ACC112 (cell line): ENCODE data around the gene FARS2.
"Not testable (repeated sequence)": the region's sequence is repeated elsewhere in the genome, so short reads cannot be mapped to it uniquely, and the experiment has no call there.

Experiments used
- H2AFZ ChIP-seq: fragments of 200-600 bp; sonication (generic); one replicate; pipeline ENCODE4 v1.6.0; 2017; ENCODE audit warnings: antibody characterized with exemption, low read length; ENCODE audit not compliant: unreplicated experiment
- H3K27ac ChIP-seq: fragments of 200-600 bp; sonication (generic); 2 replicates; pipeline ENCODE4 v1.5.1; 2014; ENCODE audit warnings: low read depth, mild to moderate bottlenecking, antibody characterized with exemption, low read length, moderate library complexity
- H3K27me3 ChIP-seq: fragments of 200-600 bp; sonication (generic); 2 replicates; pipeline ENCODE4 v1.6.1; 2014; ENCODE audit warnings: mild to moderate bottlenecking, antibody characterized with exemption, low read length, moderate library complexity, mixed read lengths; ENCODE audit not compliant: insufficient read depth
- H3K36me3 ChIP-seq: fragments of 200-600 bp; sonication (generic); 2 replicates; pipeline ENCODE4 v1.6.1; 2016; ENCODE audit warnings: mild to moderate bottlenecking, antibody characterized with exemption, low read length, moderate library complexity, mixed read lengths; ENCODE audit not compliant: insufficient read depth
- H3K4me1 ChIP-seq: fragments of 200-600 bp; sonication (generic); one replicate; pipeline ENCODE4 v1.6.1; 2016; ENCODE audit warnings: low read length, mixed read lengths; ENCODE audit not compliant: insufficient read depth, unreplicated experiment, control insufficient read depth
- H3K4me3 ChIP-seq: fragments of 200-600 bp; sonication (generic); 2 replicates; pipeline ENCODE4 v1.5.1; 2014; ENCODE audit warnings: mild to moderate bottlenecking, low read depth, low read length
- H3K79me2 ChIP-seq: fragments of 200-600 bp; sonication (generic); one replicate; pipeline ENCODE4 v1.6.0; 2016; ENCODE audit warnings: low read length; ENCODE audit not compliant: control insufficient read depth, unreplicated experiment, insufficient read depth

FARS2 gene

GRCh38 chr6:5699064-5699463 is 437.8 kb downstream of the FARS2 start:
- H3K27me3 ChIP-seq, H3K4me1 ChIP-seq, H3K79me2 ChIP-seq, H3K4me3 ChIP-seq, H3K36me3 ChIP-seq, H3K27ac ChIP-seq, H2AFZ ChIP-seq: not testable (repeated sequence)

- H3K4me3 ChIP-seq: no peak overlapping the region
- no peaks in the 10 kb centered on the region for H3K27me3 ChIP-seq
- H2AFZ ChIP-seq: no peak overlapping the region
- H3K79me2 ChIP-seq: no peaks in the 10 kb centered on the region
- no peaks in the 10 kb centered on the region for H3K4me1 ChIP-seq
- H3K27ac ChIP-seq: no peak overlapping the region
- H3K36me3 ChIP-seq: no peaks in the 10 kb centered on the region
These were observed 439.9 kb downstream of the FARS2 start for GRCh38 chr6:5701174-5701573.

- Histone ChIP-seq H3K36me3 (no peaks in the 10 kb centered on the region), H3K4me1 (no peaks in the 10 kb centered on the region), H3K27ac (no peak overlapping the region), H3K4me3 (no peak overlapping the region), H3K27me3 (no peaks in the 10 kb centered on the region), H3K79me2 (no peaks in the 10 kb centered on the region), H2AFZ (no peak overlapping the region)
These were observed 443.4 kb downstream of the FARS2 start for GRCh38 chr6:5704708-5705107.

GRCh38 chr6:5705252-5705651 is 443.9 kb downstream of the FARS2 start:
- Histone ChIP-seq H3K79me2 (no peaks in the 10 kb centered on the region), H3K27me3 (no peaks in the 10 kb centered on the region), H2AFZ (no peak overlapping the region), H3K4me3 (no peak overlapping the region), H3K4me1 (no peaks in the 10 kb centered on the region), H3K36me3 (no peaks in the 10 kb centered on the region), H3K27ac (no peak overlapping the region)

- no peaks in the 10 kb centered on the region for H3K36me3 ChIP-seq
- no peaks in the 10 kb centered on the region for H3K79me2 ChIP-seq
- no peaks in the 10 kb centered on the region for H3K4me1 ChIP-seq
- no peak overlapping the region for H2AFZ ChIP-seq
- H3K27ac ChIP-seq: no peak overlapping the region
- H3K27me3 ChIP-seq: no peaks in the 10 kb centered on the region
- no peak overlapping the region for H3K4me3 ChIP-seq
These were observed 445.1 kb downstream of the FARS2 start for GRCh38 chr6:5706124-5707033.

GRCh38 chr6:5707281-5708045 is 446.1 kb downstream of the FARS2 start:
- H3K27ac ChIP-seq: no peak overlapping the region
- H3K4me1 ChIP-seq: no peaks in the 10 kb centered on the region
- H3K79me2 ChIP-seq: no peaks in the 10 kb centered on the region
- no peak overlapping the region for H2AFZ ChIP-seq
- no peaks in the 10 kb centered on the region for H3K36me3 ChIP-seq
- no peak overlapping the region for H3K4me3 ChIP-seq
- H3K27me3 ChIP-seq: no peaks in the 10 kb centered on the region

GRCh38 chr6:5710516-5710915 is 449.2 kb downstream of the FARS2 start:
- Histone ChIP-seq H3K4me3 (no peak overlapping the region), H2AFZ (no peak overlapping the region), H3K36me3 (no peaks in the 10 kb centered on the region), H3K4me1 (no peaks in the 10 kb centered on the region), H3K27me3 (no peaks in the 10 kb centered on the region), H3K27ac (no peak overlapping the region), H3K79me2 (no peaks in the 10 kb centered on the region)

GRCh38 chr6:5710936-5711335 is 449.6 kb downstream of the FARS2 start:
- H3K27ac ChIP-seq: no peak overlapping the region
- H3K36me3 ChIP-seq: no peaks in the 10 kb centered on the region
- no peak overlapping the region for H2AFZ ChIP-seq
- no peaks in the 10 kb centered on the region for H3K4me1 ChIP-seq
- H3K79me2 ChIP-seq: no peaks in the 10 kb centered on the region
- no peaks in the 10 kb centered on the region for H3K27me3 ChIP-seq
- H3K4me3 ChIP-seq: no peak overlapping the region

GRCh38 chr6:5712349-5713215 is 451.3 kb downstream of the FARS2 start:
- H3K27ac ChIP-seq: no peak overlapping the region

GRCh38 chr6:5713519-5713918 is 452.2 kb downstream of the FARS2 start:
- H3K27ac ChIP-seq: no peak overlapping the region

More at GRCh38 chr6:5712349-5713215, 451.3 kb downstream of the FARS2 start:
- Histone ChIP-seq H3K27me3 (no peaks in the 10 kb centered on the region), H3K79me2 (no peaks in the 10 kb centered on the region), H3K36me3 (no peaks in the 10 kb centered on the region), H3K4me1 (no peaks in the 10 kb centered on the region), H3K4me3 (no peak overlapping the region), H2AFZ (no peak overlapping the region)

More at GRCh38 chr6:5713519-5713918, 452.2 kb downstream of the FARS2 start:
- no peak overlapping the region for H2AFZ ChIP-seq
- H3K4me3 ChIP-seq: no peak overlapping the region
- no peaks in the 10 kb centered on the region for H3K27me3 ChIP-seq
- no peaks in the 10 kb centered on the region for H3K36me3 ChIP-seq
- H3K79me2 ChIP-seq: no peaks in the 10 kb centered on the region
- no peaks in the 10 kb centered on the region for H3K4me1 ChIP-seq
